ENCODE measurements around the gene CNPY4.

DNA sequence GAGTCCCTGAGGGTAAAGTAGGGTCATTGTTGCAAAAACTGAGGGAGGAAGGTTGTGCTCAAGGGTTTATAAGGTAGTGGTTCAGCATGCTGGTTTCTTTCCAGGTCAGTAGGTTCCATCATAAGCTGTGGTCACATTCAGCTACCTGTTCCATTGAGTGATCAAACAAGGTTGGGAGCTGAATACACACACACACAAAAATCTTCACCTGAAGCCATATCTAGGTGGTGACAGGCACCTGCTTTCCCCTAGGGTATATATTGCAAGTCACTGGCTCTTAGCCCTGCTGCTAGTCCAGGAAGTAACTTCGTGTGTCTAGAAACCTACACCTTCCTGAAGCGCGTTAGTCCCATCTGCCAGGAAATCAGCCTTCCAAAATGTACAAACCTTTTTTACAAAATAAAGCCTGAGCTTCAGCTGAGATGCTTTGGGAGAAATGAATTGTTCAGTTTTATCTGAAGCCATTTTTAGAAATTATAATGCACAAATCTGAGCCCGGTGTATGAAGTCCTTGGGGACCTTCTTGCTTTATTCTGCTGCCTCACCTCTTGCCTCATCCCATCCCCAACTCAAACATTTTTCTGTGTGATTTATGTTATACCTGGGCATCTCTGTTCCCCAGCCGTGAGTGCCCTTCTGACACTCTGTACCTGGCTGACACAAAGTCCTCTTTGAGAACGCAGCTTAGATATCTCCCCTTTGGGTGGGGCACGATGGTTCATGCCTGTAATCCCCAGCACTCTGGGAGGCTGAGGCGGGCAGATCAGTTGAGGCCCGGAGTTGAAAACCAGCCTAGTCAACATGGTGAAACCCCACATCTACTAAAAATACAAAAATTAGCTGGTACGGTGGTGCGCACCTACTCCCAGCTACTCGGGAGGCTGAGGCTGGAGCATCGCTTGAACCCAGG, 18.7 kb downstream of the CNPY4 start:
- TF ChIP-seq CTCF (conservative IDR thresholded peaks at IDR 0.05; ENCODE audit: low read length) (no peak), EZH2phosphoT487 (IDR thresholded peaks at IDR 0.05; ENCODE audit: borderline replicate concordance) (no peak)

Measured in Loucy (cell line).